ENCODE measurements around the gene SOX9.

The SOX9 gene

DNA sequence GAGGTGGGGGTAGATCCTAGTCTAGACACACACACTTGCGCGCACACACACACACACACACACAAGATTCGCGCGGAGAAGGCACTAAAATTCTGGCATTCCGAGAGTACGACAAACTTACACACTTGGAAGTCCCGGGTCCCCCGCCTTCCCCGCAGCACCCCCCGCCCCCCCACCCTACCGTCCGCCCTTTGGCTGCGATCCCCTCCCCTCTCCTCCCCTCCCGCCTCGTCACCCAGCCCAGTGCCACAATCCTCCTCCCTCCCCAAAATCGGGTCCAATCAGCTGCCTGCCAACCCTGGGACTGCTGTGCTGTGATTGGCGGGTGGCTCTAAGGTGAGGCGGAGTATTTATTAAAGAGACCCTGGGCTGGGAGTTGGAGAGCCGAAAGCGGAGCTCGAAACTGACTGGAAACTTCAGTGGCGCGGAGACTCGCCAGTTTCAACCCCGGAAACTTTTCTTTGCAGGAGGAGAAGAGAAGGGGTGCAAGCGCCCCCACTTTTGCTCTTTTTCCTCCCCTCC lies at the start of gene SOX9:
TSS of gene SOX9 (plus strand) at position 379 of the 522 bp plus-strand sequence. CDS start 372 bp downstream, outside the sequence.
- peak; percentile 68 for DNase-seq (ENCODE audit: low spot score)

DNA sequence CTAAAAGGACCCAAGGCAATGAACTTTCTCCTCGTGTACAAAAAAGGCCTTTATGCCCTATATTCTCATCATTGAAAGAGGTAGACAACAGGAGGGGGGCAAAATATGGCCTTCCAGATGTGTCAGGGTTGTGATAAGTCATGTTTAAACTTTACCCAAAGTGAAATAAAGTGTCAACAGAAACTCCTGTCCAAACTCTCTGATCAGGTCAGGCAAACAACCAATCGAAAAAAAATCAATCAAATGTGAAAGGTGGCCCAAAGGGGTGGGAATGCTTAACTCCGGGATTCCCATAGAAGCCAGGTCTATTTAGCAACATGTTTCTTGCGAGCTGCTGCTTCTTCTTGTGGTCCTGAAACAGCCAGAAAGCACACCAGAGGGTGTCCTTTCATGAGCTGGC lies 49.5 kb upstream of the SOX9 start:
- DNase-seq (ENCODE audit: low spot score): no peak

DNA sequence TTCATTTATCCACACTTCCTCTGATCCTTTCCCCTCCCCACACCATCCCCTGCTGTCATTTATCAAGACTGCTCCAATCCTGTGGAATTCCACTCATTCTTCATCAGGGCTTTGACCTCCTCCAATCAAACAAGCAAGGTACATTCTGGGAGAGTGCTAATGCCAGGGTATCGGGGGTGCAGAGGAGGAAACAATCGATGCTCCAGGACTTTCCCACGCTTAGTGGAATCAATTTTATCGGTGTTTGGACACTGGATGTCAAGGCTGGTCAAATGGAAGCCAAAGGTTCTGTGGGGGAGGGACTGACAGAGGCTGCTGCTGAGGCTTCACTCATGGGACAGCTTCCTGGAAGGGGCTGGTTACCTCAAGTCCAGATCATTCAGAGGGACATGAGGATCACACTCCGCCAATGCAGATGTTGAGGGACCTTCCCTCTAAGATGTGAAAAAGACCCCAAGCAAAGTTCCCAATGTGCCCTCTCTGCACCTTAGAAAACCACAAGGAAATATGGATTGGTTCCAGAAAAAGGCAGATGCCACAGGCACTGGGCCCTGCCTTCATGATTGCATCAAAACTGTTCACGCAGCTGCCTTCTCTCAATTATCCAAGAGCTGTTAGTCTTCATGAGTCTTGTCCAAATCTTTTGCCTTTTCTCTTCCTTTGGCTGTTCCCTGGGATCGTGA lies 44.7 kb upstream of the SOX9 start:
- no peak for DNase-seq (ENCODE audit: low spot score)

DNA sequence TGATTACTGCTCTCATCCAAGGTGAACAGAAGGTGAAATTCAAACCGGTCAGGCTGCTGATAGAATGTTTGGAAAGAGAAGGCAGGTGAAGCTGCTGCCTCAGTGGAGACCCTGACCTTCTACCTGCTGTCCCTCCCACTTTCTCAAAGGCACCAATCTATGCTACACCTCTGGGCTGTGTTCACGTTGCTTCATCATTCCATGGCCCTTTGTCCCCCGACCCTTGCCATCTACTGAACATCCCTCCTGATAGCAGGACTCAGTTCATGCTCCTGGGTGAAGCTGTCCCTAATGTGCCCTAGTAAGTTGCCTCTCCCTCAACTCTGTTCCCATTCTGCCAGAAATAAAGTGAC lies 44.2 kb upstream of the SOX9 start:
- DNase-seq (ENCODE audit: low spot score): no peak

DNA sequence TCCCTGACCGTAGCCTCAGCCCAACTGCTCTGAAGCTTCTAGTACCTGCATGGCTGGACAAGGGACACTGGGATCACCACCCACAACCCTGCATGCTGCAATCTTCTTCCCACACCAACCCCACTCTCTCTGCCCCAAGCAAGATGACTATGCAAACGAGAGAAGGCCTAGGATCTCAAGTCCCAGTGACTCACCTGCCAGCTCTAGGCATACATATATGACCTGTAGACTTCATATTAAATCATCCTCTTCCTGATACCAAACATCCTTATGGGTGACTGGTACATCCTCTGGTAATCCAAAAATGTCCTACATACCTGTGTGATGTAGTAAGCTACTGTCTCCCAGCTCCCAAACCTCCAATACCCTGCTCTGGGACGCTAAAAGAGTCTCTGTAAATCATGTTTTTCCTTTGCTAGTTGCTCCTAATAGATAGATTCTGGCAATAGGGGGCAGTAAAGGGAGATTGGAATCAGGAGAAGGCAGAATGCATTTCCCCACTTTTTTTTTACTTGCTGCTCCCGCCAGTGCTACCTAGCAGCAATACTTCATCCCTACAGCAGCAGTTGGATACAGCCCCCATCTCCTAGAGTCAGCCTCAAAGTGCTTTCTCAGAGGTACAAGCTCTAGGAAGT lies 43.4 kb upstream of the SOX9 start:
- no peak for DNase-seq (ENCODE audit: low spot score)

DNA sequence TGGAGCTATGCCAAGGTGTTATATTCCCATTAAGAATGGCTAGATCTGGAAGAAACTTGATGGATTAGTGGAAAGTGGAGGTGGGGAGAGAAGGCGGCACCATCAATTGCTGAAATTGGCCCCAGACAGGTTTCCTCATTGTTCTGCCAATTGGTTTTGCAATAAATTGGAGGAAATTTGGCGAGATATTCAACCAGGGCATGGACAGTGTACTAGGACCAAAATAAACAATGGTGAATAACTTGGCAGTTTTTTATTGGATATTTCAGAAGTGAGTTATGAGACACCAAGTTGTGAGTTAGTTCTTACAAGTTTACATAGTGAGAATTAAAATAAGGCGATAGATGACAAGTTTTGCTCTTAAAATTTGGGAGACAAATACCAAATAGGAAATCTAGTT lies 41.1 kb upstream of the SOX9 start:
- DNase-seq (ENCODE audit: low spot score): no peak

DNA sequence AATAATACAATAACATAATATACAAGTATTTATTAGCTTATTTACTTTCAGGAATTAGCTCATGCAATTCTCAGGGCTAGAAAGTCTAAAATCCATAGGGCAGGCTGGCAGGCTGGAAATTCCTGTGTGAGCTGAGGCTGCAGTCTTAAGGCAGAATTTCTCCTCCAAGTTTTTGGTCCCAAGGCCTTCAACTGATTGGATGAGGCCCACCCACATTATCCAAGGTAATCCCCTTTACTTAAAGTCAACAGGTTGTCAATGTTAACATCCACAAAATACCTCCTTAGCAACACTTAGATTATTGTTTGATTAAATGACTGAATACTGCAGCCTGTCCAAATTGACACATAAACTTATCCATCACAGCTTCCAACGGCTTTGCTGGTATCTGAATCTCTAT lies 32.9 kb upstream of the SOX9 start:
- DNase-seq (ENCODE audit: low spot score): no peak

DNA sequence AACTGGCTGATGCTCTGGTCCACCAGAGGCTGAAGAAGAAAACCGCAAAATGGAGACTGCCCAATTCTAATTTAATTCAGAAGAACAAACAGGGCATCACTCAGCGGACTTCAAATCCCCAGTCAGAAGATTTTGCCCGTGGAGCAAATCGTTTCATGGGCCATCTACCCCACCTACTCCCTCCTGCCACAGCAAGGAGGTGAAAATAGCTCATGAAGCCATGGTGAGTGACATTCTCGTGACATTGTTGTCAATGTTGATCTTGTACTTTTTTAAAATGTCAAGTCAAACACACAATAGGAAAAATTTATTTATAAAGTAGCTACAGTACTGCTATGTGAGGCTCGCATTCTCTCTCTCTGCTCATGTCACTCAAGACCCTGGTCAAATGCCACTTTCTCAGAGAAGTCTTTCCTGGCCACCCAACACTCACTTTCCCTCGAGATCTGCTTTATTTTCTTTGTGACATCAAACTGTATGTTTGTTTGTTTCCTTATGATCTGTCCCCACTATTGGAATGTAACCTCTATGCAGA lies 31.3 kb upstream of the SOX9 start:
- DNase-seq (ENCODE audit: low spot score): no peak

DNA sequence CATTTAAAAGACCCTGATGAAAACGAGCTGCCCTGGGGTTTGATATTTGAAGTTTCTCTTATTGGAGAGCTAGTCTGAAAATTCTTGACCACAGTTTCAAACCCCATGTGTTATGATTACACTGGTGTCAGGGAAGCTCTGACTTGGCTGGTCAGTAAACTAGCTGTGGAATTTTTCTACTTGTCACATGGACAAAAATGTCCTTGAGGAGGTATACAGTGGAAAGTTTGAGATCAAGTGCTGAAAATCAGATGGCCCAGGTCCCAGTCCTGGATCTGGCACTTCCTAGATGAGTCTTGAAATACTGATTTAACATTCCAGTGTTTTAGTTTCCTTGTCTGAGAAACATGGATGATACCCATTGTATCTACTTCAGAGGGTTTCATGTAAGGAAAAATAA lies 30.7 kb upstream of the SOX9 start:
- no peak for DNase-seq (ENCODE audit: low spot score)

DNA sequence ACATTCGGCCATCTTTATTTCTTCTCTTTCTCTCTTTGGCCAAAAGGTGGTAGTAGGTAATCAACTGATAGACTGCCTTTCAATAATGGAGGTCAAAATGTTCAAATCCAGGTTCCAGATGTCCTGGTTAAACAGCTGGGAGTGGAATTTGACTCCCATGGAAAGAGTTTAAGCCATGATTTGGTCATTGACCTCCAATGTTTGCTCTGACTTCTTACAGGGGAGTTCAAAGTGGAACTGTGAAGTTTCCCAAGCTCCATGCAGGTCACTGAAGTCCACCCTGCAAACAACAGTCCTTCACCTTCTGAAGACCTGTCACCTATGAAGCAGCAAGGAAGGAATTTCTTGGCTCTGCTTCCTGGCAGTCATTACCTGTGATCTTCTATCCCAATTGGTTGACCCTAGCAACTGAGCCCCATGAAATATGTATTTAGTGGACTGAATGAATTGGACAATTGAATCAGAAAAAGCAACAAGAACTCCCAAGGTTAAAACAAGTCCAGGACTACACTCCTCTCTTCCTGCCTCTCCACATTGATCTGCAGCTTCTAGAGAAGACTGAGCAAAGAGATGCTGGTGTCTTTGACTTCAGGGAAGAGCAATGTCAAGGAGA lies 28.0 kb upstream of the SOX9 start:
- no peak for DNase-seq (ENCODE audit: low spot score)

DNA sequence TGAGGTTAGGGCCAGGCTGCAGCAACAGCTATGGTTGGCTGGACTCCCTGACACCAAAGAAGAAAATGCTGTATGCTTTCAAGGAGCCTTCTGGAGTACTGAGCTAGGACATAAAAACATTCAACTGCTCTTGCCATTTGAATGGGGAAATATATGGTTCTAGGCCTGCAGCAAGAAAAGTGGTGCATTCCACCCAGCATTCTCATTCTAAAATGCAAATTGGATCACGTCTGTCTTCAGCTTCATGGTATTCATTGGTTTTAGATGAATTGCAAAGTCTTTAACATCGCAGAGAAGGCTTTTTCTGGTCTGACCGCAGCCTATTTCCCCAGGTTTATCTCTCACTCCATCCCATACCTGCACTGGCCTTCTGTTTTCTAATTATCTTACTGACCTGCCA lies 27.1 kb upstream of the SOX9 start:
- no peak for DNase-seq (ENCODE audit: low spot score)

DNA sequence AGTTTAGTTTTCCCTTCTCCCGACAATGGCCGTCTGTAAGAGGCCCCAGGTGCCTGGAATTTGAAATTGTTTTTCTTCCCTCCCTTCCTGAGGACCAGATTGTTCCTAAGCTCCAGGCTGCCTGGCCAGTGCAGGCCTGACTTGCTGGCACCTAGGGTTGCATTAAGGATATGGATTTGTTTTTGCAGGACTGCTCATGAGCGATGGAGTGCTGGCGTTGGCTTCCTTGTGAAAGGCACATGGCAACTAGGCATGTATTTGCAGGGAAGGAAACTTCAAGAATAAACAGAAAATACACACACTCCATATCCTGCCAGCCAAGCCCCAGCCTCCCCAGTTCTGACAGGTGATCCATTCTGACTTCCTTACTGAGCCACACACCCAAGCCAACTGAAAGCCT lies 25.5 kb upstream of the SOX9 start:
- DNase-seq (ENCODE audit: low spot score): no peak

DNA sequence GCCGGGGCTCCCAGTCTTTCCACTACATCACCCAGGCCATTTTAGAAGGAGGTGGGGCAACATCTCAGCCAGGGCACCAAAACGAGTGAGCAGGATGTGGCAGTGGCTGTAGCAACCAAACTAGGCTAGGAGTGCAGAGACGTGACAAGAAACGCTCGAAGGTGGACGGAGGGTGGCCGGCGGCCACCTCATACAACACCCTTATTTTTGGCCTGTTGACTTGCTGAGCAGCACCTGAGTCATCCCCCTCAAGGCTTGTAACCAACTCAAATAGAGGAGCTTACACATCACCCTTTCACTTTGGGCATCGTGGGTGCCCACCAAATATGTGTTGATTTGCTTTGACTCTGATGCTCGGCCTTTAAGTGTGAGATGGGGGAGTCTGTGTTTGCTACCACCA lies 23.7 kb upstream of the SOX9 start:
- no peak for DNase-seq (ENCODE audit: low spot score)

DNA sequence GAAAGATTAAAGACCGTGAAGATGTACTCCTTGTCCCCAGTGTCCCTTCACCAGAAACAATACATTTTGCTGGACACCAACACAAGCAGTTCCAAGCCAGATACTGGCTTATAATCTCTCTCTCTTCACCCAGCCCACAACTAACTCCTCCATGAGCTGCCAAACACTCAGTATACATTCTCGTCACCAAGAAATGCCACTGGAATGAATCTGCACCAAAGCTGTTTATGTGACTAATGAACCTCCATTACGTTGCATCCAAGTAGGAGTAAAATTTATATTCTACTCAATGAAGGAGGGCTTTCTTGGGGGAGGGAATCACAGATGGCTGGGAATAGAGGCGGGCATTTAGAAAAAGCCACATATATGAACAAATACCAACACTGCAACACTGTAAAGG lies 20.9 kb upstream of the SOX9 start:
- DNase-seq (ENCODE audit: low spot score): no peak

DNA sequence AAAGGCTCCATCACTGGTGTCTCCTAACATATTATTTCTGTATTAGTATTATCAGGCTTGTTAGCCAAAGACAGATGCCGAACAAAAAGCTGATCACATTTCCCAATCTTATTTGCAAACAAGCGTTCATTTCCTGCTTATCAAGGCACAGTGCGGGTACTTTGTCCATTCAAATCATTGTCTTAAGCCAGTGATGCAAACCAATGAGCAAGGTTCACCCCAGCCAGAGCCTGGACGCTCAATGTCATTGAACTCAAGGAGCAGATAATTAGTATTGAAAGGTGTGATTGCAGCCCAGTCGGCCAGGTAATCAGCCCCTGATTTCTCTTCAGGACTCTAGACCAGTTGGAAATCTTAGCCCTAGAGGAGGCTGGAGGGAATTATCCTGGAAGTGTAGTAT lies 20.4 kb upstream of the SOX9 start:
- DNase-seq (ENCODE audit: low spot score): no peak

DNA sequence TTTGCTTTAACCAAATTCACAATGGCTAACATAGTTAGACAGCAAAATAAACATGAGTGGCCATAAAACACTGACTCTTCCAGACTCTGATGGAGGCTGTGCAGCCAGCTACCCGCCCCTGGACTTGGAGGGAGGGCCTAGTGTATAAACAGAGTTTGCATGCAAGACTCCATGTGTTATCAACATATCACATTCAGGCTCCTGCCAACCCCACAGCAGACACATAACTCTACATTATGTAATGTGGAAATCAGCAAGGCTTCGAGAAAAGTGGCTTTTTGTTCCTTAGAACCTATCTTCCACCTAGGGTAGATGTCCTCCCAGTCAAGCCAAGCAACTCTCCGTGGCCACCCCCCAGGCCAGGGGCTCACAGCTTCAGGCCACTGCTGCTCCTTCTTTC lies 19.3 kb upstream of the SOX9 start:
- no peak for DNase-seq (ENCODE audit: low spot score)

DNA sequence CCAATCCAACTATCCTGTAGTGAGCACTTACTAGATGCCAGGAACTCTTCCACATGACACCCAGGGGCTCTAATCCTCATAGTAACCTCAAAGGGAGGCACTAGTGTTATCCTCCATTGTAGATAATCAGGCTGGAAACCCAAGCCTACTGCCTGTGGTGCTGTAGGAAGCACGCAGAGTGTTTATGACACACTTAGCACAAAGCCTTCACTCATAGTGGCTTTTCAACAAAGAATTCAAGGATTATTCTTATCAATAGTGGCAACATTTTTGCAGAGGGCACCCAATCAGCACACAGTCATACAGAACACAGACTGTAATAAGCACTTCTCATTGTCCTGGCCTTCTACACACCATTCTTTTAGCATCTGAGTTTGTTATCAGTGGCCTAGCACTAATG lies 18.5 kb upstream of the SOX9 start:
- DNase-seq (ENCODE audit: low spot score): no peak

DNA sequence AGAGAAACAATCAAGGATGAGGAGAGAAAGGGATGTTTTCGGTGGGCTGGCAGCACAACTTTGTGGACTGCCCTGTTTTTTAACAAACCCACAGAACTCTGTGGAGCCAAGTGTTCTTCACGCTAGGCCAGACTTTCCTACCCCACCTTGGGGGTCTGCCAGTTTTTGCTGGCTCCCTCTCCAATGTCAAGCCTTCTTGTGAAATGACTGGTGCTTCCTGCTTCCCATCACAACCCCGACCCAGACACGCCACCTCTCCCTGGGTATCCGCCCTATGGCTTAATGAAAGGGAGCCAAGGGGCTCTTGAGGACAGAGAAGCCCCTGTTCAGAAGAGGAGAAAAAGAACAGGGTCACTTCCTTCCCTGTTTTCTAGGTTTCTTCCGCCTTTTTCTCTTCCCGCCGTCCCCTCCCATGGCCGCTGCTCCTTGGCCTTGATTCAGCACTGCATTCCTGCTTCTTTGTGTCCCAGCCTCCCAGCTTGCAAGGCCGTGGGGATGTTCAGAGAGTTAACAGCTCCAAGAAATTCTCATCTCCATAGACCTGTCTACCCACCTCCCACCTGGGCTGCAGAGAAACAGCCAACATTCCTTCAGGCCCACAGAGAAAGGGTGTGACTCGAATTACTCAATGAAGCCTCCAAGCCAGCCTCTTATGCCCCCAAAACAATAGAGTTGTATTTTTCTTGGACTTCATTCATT lies 16.5 kb upstream of the SOX9 start:
- DNase-seq (ENCODE audit: low spot score): no peak

DNA sequence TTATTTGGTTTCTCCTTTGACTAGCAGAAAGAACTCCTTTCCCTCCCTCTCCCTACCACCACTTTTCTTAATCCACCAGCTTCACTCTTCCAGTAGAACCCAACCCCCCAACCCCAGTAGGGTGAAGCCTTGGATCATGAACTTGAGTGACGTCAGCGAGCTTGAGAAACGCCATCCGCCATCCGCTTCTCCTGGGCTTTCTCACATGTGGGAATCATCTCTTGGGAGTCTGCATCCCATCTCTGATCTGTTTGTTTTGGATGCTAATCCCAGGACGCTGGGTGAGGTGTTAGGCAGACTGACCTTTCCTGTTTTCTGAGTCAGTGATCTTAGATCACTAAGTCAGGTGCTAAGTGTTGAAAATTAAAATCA lies 16.0 kb upstream of the SOX9 start:
- DNase-seq (ENCODE audit: low spot score): no peak

DNA sequence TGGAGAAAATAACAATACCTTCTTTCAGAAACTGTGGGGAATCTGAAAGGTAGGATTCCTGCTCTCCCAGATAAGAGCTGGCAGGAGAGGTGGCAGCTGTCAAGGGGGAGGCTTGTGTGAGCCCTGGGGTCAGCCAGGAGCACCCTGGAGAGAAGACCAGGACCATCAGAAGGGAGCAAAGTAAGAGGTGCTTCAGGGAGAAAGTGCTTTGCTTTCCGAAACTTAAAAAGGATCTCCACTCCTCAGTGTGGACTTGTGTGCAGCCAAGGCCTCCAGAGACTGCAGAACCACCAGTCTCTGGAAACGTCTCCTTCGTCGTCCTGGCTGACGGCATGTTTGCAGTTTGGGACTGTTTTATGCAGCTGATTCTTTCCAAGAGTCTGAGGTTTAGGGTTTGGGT lies 13.7 kb upstream of the SOX9 start:
- no peak for DNase-seq (ENCODE audit: low spot score)

DNA sequence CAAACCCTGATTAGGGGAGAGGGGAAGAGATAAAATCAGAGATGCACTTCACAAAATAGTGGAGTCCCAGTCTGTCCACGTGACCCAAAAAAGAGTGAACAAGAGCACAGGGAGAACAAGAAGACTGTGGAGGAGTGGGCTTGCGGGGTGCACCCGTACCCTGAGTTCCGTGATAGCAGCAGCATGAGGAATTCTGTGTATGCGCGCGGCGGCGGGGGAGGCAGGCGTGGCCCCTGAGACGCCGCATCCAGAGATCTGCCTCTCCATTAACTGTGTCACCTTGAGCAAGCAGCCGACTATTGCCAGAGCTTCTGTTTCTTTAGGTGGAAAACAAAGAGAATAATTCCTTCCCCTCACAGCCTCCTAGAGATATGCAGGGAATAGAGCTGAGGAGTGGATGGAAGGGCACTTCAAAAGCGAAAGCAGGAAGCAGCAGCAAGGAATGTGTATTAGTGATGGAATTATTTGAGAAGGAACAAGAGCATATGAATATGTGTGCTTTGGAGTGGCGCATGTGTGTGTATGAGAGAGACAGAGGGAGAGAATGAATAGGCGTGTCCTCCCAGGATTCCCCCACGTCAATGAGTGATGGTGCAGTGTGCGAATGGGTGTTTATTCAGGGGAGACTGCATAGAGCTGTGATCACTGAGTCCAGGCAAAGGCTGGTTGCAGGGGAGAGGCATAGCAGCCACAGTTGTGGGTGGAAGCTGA lies 10.4 kb upstream of the SOX9 start:
- DNase-seq (ENCODE audit: low spot score): no peak

DNA sequence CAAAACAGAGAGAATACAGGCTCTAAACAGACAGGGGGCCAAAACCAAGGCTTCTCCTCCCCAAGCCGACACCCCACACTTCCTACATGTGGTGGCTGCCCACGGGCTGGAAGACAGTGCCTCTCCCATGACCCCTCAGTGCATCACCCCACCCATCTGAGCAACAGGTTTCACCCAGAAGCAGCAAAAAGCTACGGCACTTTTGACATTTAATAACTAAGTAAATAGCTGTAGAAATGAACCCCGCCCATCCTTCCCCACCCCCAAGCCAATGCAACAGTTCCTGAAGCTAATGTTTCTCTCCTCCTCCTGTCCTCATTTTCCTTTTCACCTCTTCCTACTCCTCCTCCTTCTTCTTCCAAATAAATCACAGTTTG lies 9.9 kb upstream of the SOX9 start:
- no peak for DNase-seq (ENCODE audit: low spot score)

Data from COLO829 (cell line).